Astrocyte (in vitro differentiated cells and primary cell): ENCODE results near the gene TAGAP. TPM values are rescaled to one million over a fixed set of nuclear protein-coding genes. Genes with fewer than 3 reads are reported as not detected.

Experiments used
- DNase-seq: peaks from one replicate; pipeline ENCODE4 v3.0.0-alpha.2; 2010; ENCODE audit warnings: low read depth
- FAIRE-seq: peaks from 2 replicates; lab custom pipeline; 2011; peaks lifted over from hg19 to GRCh38; lab: Jason Lieb, UNC
- H2AFZ ChIP-seq: 2 replicates; pipeline ENCODE4 v1.6.0; 2012; ENCODE audit warnings: low read depth, low read length, inconsistent platforms
- H3K27ac ChIP-seq: 2 replicates; pipeline ENCODE4 v1.5.1; 2011; ENCODE audit warnings: low read depth, low read length, inconsistent platforms
- H3K27me3 ChIP-seq: 2 replicates; pipeline ENCODE4 v1.6.0; 2011; ENCODE audit warnings: low read length, inconsistent platforms; ENCODE audit not compliant: insufficient read depth
- H3K36me3 ChIP-seq: 2 replicates; pipeline ENCODE4 v1.5.1; 2011; ENCODE audit warnings: low read length, inconsistent platforms; ENCODE audit not compliant: insufficient read depth
- H3K4me1 ChIP-seq: 2 replicates; pipeline ENCODE4 v1.5.1; 2011; ENCODE audit warnings: low read length, inconsistent platforms; ENCODE audit not compliant: insufficient read depth
- H3K4me2 ChIP-seq: 2 replicates; pipeline ENCODE4 v1.6.0; 2012; ENCODE audit warnings: low read length, inconsistent platforms
- H3K4me3 ChIP-seq: 2 replicates; pipeline ENCODE4 v1.5.1; 2011; ENCODE audit warnings: low read depth, mild to moderate bottlenecking, low read length, inconsistent platforms; ENCODE audit not compliant: insufficient read depth
- H3K79me2 ChIP-seq: 2 replicates; pipeline ENCODE4 v1.6.0; 2012; ENCODE audit warnings: mild to moderate bottlenecking, low read length, inconsistent platforms; ENCODE audit not compliant: insufficient read depth
- H3K9ac ChIP-seq: 2 replicates; pipeline ENCODE4 v1.6.0; 2012; ENCODE audit warnings: mild to moderate bottlenecking, low read length, inconsistent platforms
- H3K9me3 ChIP-seq: 2 replicates; pipeline ENCODE4 v1.5.1; 2012; ENCODE audit warnings: low read depth, mild to moderate bottlenecking, low read length, inconsistent platforms; ENCODE audit not compliant: insufficient read depth
- H4K20me1 ChIP-seq: 2 replicates; pipeline ENCODE4 v1.6.0; 2012; ENCODE audit warnings: low read length, inconsistent platforms; ENCODE audit not compliant: insufficient read depth
- H3K27ac Mint-ChIP-seq: one replicate; pipeline ENCODE4 v1.8.0; 2021; ENCODE audit warnings: mild to moderate bottlenecking, mixed read lengths; ENCODE audit not compliant: unreplicated experiment
- H3K27me3 Mint-ChIP-seq: one replicate; pipeline ENCODE4 v1.8.0; 2021; ENCODE audit warnings: low read depth, mixed read lengths; ENCODE audit not compliant: unreplicated experiment
- H3K36me3 Mint-ChIP-seq: one replicate; pipeline ENCODE4 v1.8.0; 2021; ENCODE audit warnings: low read depth, mixed read lengths; ENCODE audit not compliant: unreplicated experiment
- H3K4me1 Mint-ChIP-seq: one replicate; pipeline ENCODE4 v1.8.0; 2021; ENCODE audit warnings: low read depth, mixed read lengths; ENCODE audit not compliant: unreplicated experiment
- H3K4me3 Mint-ChIP-seq: one replicate; pipeline ENCODE4 v1.8.0; 2021; ENCODE audit warnings: mild to moderate bottlenecking, moderate library complexity, mixed read lengths; ENCODE audit not compliant: unreplicated experiment
- H3K9me3 Mint-ChIP-seq: one replicate; pipeline ENCODE4 v1.8.0; 2021; ENCODE audit warnings: mild to moderate bottlenecking, mixed read lengths; ENCODE audit not compliant: unreplicated experiment
- EZH2 ChIP-seq: IDR thresholded peaks from 2 replicates; pipeline ENCODE4 v1.6.1; 2012; ENCODE audit warnings: mild to moderate bottlenecking, low read length, inconsistent platforms; ENCODE audit not compliant: insufficient read depth
- total RNA-seq: library from RNA; stranded (reverse); gene quantifications from 2 replicates; pipeline ENCODE4 v1.2.1, GENCODE V29; 2021
- TF ChIP-seq, protein P1 (sequence below): IDR thresholded peaks from 2 replicates; pipeline ENCODE4 v1.5.1; 2011; ENCODE audit warnings: low read depth, mild to moderate bottlenecking, inconsistent platforms, low read length, moderate library complexity; ENCODE audit not compliant: insufficient read depth

Gene TAGAP
- total RNA-seq, 1 donor from 2014 or later: 0.11 TPM

DNA sequence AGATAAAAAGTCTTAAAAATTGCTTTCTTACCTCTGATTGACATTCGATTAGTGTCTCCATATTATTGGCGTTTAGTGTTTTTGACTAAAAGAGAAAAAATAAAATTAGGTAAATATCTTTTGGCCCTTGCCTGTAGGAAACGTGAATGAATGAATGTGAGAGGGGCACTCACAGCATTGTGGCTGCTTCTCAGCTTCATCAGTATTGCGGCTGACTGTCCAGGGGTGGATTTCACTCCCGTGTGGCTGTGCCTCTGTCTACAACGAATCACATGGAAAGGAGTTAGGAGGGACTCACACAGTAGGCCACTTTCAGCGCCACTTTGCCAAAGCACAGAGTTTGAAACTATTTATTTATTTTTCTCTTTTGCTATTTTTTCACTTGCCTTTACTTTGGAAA is 844 bp downstream of the TAGAP start:
- no peak overlapping the region for H3K27ac Mint-ChIP-seq
- H3K4me3 ChIP-seq: no peak overlapping the region
- H3K27me3 Mint-ChIP-seq: peaks cover 6% of the 10 kb centered on the region

DNA sequence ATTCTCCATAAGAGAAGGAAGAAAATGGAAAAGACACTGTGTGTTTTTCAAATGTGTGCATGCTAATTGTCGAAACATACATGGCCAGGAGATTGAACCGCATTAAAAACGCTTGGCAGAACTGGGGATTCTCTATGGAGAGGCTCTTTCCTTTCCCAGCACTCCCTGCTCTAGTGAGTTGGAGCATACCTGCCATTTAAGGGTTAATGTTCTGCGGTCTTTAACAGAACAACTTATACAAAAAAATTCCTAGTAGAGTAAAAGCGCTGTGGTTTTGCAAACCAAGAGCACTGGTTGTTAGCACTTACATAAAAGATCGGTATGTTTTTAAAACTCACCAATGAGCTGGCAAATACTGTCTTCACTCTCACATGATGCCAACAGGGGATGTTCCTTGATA is 1.5 kb downstream of the TAGAP start:
- no peak overlapping the region for H3K27ac ChIP-seq
- H3K27ac Mint-ChIP-seq: no peak overlapping the region
- H3K9me3 Mint-ChIP-seq: no peaks in the 10 kb centered on the region
- no peaks in the 10 kb centered on the region for H4K20me1 ChIP-seq
- H2AFZ ChIP-seq: no peak overlapping the region
- no peaks in the 10 kb centered on the region for H3K36me3 Mint-ChIP-seq
- no peaks in the 10 kb centered on the region for H3K9me3 ChIP-seq
- H3K27me3 ChIP-seq: peaks cover 7% of the 10 kb centered on the region
- no peak for FAIRE-seq
- H3K27me3 Mint-ChIP-seq: peaks cover 4% of the 10 kb centered on the region
- H3K79me2 ChIP-seq: no peaks in the 10 kb centered on the region
- TF ChIP-seq, protein P1, sequence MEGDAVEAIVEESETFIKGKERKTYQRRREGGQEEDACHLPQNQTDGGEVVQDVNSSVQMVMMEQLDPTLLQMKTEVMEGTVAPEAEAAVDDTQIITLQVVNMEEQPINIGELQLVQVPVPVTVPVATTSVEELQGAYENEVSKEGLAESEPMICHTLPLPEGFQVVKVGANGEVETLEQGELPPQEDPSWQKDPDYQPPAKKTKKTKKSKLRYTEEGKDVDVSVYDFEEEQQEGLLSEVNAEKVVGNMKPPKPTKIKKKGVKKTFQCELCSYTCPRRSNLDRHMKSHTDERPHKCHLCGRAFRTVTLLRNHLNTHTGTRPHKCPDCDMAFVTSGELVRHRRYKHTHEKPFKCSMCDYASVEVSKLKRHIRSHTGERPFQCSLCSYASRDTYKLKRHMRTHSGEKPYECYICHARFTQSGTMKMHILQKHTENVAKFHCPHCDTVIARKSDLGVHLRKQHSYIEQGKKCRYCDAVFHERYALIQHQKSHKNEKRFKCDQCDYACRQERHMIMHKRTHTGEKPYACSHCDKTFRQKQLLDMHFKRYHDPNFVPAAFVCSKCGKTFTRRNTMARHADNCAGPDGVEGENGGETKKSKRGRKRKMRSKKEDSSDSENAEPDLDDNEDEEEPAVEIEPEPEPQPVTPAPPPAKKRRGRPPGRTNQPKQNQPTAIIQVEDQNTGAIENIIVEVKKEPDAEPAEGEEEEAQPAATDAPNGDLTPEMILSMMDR: no peak
- no peak for TF ChIP-seq EZH2
- peaks cover 7% of the 10 kb centered on the region for H3K4me1 ChIP-seq
- H3K9ac ChIP-seq: no peak overlapping the region
- no peak overlapping the region for H3K4me2 ChIP-seq
- H3K4me3 Mint-ChIP-seq: no peak overlapping the region
- H3K4me1 Mint-ChIP-seq: peaks cover 10% of the 10 kb centered on the region
- H3K36me3 ChIP-seq: no peaks in the 10 kb centered on the region
- no peak overlapping the region for H3K4me3 ChIP-seq
- no peak for DNase-seq

More for the DNA sequence above, 844 bp downstream of the TAGAP start:
- no peak overlapping the region for H3K27ac ChIP-seq
- no peak overlapping the region for H2AFZ ChIP-seq
- no peak overlapping the region for H3K9ac ChIP-seq
- no peaks in the 10 kb centered on the region for H4K20me1 ChIP-seq
- no peak for TF ChIP-seq EZH2
- TF ChIP-seq, protein P1: no peak
- Mint-ChIP-seq H3K9me3 (no peaks in the 10 kb centered on the region), H3K36me3 (no peaks in the 10 kb centered on the region), H3K4me1 (peaks cover 7% of the 10 kb centered on the region), H3K4me3 (no peak overlapping the region)
- no peak for FAIRE-seq
- no peaks in the 10 kb centered on the region for H3K36me3 ChIP-seq
- no peak for DNase-seq
- no peaks in the 10 kb centered on the region for H3K9me3 ChIP-seq
- no peaks in the 10 kb centered on the region for H3K79me2 ChIP-seq
- H3K27me3 ChIP-seq: peaks cover 7% of the 10 kb centered on the region
- H3K4me2 ChIP-seq: no peak overlapping the region
- H3K4me1 ChIP-seq: peaks cover 6% of the 10 kb centered on the region

DNA sequence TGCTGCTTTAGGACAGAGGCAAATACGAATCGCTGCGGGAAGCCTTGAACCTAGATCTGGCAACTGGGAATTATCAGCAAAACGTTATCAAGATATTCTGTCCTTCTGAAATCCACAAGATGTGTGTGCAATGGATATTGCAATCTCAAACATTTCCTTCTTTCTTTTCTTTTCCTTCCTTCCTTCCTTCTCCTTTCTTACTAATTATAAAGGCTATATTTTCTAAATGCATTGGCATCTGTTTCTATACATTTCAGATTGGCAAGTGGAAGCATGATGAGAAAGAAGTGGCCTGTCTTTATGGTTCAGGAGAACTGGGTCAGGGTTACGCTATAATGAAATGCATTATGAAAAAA is 2.0 kb downstream of the TAGAP start:
- Mint-ChIP-seq H3K27ac (no peak overlapping the region), H3K27me3 (peaks cover 3% of the 10 kb centered on the region), H3K36me3 (no peaks in the 10 kb centered on the region), H3K9me3 (no peaks in the 10 kb centered on the region), H3K4me1 (peaks cover 10% of the 10 kb centered on the region), H3K4me3 (no peak overlapping the region)
- Histone ChIP-seq H2AFZ (no peak overlapping the region), H3K4me1 (peaks cover 7% of the 10 kb centered on the region), H4K20me1 (no peaks in the 10 kb centered on the region), H3K36me3 (no peaks in the 10 kb centered on the region), H3K4me2 (no peak overlapping the region), H3K79me2 (no peaks in the 10 kb centered on the region), H3K27ac (no peak overlapping the region), H3K9ac (no peak overlapping the region), H3K9me3 (no peaks in the 10 kb centered on the region), H3K4me3 (no peak overlapping the region), H3K27me3 (peaks cover 7% of the 10 kb centered on the region)
- TF ChIP-seq, protein P1: no peak
- TF ChIP-seq EZH2: no peak
- FAIRE-seq (peak; percentile 47), DNase-seq (no peak)
